PC-3 (cell line): ENCODE data around the gene STARD10.
"Not testable (repeated sequence)": the region's sequence is repeated elsewhere in the genome, so short reads cannot be mapped to it uniquely, and the experiment has no call there.

ENCODE experiments used
- EZH2phosphoT487 ChIP-seq: fragments of 300-600 bp; sonication (generic); IDR thresholded peaks from 2 replicates; pipeline ENCODE4 v1.6.1; 2018; ENCODE audit warnings: mild to moderate bottlenecking, antibody characterized with exemption, low read length, borderline replicate concordance
- TF ChIP-seq, protein P1 (sequence below): fragments of 300-600 bp; sonication (generic); conservative IDR thresholded peaks from 2 replicates; pipeline ENCODE4 v1.5.1; 2017; ENCODE audit warnings: antibody characterized with exemption, low read depth, mild to moderate bottlenecking, low read length

DNA sequence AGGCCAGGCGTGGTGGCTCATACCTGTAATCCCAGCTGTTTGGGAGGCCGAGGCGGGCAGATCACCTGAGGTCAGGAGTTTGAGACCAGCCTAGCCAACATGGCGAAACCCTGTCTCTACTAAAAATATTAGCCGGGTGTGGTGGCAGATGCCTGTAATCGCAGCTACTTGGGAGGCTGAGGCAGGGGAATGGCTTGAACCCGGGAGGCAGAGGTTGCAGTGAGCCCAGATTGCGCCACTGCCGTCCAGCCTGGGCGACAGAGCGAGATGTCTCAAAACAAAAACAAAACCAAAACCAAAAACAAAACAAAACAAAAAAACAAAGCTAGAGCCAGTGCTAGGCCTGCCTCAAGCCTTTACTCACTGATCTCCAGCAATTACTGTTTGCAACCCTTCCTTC, 33.8 kb upstream of the STARD10 start:
- TF ChIP-seq, protein P1, sequence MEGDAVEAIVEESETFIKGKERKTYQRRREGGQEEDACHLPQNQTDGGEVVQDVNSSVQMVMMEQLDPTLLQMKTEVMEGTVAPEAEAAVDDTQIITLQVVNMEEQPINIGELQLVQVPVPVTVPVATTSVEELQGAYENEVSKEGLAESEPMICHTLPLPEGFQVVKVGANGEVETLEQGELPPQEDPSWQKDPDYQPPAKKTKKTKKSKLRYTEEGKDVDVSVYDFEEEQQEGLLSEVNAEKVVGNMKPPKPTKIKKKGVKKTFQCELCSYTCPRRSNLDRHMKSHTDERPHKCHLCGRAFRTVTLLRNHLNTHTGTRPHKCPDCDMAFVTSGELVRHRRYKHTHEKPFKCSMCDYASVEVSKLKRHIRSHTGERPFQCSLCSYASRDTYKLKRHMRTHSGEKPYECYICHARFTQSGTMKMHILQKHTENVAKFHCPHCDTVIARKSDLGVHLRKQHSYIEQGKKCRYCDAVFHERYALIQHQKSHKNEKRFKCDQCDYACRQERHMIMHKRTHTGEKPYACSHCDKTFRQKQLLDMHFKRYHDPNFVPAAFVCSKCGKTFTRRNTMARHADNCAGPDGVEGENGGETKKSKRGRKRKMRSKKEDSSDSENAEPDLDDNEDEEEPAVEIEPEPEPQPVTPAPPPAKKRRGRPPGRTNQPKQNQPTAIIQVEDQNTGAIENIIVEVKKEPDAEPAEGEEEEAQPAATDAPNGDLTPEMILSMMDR: not testable (repeated sequence)
- not testable (repeated sequence) for TF ChIP-seq EZH2phosphoT487
